Muscle of back (tissue), 11 donors: Measurements from ENCODE around the gene CALML5. TPM values are rescaled to one million over a fixed set of nuclear protein-coding genes. Genes with fewer than 3 reads are reported as not detected.

Experiments
- DNase-seq, 3 donors: peaks; one replicate each; pipeline versions ENCODE4 v3.0.0 to v3.0.0-alpha.2; 2013
- polyA plus RNA-seq, 10 donors: library from polyadenylated mRNA; unstranded; fragments of 120-200 nt; gene quantifications; one replicate each; pipeline ENCODE4 v1.2.1, GENCODE V29; 2013; ENCODE audit not compliant: insufficient read length in 10 of 10

Gene CALML5
- polyA plus RNA-seq, 10 donors: 1.7 to 6.5 TPM; not detected in 8

DNA sequence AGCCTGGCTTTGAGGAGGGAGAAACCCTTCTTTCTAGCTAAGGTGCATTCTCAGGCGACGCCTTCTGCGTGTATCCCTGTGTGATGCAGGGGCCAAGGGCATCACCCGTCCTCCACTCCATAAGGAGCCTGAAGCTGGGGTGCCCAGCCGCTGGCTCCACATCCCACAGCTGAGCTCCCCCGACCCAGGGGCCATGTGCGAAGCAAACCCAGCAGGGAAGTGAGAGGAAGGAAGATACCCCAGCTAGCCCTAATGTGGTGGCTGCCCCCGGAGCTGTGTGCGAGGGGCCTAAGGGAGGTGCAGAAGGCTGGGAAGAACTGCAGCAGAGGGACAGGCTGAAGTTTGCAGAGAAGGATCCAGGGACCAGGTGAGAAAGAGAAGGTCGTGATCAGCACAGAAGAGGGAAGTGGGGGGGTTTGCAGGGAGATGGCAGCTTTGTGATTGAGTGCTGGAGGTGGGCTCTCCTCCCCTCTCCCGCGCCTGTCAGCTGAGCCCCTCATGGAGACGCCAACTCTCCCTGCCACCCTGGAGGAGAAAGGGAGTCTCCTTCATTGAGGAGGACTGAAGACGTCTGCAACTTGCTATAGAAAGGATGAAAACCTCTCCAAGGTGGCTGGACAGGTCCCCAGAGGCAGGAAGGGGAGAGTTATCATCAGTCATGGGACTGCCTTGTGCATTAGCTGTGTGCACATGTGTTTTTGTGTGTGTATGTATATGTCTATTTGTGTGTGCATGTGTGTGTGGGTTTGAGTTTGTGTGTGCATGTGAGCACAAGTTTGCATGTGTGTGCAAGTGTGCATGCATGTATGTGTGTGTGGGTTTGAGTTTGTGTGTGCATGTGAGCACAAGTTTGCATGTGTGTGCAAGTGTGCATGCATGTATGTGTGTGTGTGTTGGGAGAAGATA lies 3.5 kb upstream of the CALML5 start:
- no peak for DNase-seq

DNA sequence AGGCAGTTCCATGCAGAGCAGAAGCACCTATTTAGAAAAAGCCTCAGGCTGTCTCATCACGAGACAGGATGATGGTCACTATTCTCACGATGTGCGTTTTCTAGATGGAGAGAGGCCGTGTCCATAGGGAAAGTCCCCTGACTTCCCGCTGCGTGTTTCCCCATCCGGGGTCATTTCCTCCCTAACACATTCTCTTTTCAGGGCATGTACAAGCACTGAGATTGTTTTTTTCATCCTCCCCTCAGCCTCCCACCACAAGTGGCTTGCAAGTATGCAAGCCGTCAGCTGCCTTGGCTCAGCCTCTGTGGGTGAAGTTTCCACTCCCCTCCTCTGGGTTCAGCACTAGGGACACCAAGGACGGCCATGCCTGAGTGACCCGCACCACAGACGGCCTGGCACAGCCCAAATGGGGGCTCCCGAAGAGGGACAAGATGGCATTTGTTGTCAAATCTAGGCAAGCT lies 2.7 kb upstream of the CALML5 start:
- no peak for DNase-seq

DNA sequence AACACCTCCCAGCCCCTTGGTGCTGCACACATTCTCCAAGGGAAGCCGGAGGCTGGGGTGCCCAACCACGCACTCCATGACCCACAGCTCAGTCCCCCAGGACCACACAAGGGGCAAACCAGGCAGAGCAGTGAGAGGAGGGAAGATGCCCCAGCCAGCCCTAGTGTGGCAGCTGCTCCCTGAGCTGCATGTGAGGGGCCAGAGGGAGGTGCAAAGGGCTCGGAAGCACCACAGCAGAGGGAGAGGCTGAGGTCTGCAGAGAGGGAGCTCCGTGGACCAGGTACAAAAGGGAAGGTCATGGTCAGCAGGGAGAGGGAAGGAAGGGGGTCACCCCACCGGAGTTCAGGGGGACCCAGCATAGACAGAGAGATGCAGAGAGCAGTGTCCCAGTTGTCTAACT lies 1.5 kb upstream of the CALML5 start:
- DNase-seq: no peak

DNA sequence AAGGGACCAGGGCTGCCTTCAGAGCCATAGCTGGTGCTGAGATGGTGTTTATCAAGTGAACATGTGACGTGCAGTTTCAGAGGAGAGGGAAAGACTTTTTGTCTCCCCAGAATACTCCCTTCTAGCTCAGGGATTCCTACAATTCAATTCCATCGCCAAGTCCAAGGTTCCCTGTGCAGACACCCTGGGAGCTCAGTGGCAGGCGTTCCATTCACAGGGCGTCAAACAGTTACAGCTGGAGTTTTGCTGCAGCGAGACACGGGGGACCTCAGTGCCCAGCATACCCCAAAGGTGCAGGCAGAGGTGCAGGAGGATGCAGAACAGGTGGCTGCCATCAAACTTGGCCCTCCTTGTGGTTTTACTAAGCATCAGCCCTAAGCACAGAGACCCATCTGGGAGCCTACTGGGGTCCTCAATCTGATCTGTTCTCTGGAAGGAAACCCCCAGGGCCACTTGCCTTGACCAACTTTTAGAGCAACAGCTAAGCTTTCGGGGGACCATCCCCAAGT lies 846 bp upstream of the CALML5 start:
- no peak for DNase-seq

DNA sequence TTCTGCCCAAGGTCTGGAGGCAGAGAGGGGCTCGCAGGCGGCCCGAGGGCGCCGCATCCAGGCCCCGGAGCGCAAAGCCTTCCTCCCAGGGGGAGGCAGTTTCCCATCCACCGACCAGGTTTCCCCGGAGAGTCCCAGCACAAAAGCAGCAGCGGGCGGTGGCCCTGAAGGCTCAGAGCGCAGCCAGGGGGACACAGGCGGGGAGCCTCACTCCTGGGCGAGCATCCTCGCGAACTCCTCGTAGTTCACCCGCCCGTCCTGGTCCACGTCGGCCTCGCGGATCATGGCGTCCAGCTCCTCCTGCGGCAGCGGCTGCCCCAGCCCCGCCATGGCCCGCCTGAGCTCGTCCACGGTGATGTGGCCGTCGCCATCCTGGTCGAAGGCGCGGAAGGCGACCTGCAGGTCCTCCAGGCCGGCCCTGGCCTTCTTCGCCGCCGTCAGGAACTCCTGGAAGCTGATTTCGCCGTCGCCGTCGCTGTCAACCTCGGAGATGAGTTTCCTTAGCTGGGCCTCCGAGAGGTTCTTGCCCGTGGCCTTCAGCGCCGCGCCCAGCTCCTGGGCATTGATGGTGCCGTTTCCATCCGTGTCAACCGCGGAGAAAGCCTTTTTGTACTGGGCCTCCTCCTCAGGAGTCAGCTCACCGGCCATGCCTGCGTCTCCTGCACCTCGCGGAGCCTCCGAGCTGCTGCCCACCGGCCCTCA lies 428 bp downstream of the CALML5 start:
- no peak for DNase-seq

DNA sequence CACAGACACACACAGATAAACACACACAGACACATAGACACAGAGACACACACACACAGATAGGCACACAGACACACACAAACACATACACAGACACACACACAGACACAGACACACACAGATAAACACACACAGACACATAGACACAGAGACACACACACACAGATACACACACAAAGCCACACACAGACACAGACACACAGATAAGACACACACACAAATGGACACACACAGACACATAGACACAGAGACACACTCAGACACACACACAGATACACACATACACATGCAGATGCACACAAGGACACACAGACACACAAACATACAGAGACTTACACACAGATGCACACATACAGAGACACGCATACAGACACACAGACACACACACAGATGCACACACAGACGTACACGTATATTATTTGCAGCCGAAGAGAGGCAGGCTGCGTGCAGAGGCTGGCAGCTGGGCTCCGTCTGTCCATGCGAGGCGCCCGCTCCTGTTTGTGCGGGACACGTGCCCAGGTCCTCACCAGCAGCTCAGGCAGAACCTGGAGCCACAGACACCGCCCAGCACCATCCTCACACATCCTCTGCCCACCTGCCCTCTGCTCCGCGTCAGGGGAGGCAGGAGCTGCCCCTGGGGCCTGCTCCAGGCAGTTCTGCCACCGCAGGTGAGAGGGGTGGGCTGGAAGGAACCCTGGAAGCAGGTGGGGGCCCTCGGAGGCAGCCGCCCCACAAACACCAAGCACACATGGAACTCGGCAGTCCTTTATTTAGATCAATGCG lies 1.2 kb downstream of the CALML5 start:
- DNase-seq: no peak

DNA sequence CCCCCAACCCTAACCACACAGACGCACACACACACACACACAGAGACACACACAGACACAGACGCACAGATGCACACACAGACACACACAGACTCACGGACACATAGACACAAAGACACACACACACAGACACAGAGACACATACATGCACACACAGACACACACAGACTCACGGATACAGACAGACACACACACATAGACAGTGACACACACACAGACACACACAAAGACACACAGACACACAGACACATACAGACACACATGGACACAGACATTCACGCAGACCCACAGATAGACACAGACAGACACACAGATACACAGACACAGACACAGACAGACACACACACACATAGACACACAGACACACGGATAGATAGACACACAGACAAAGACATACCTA lies 2.1 kb downstream of the CALML5 start:
- DNase-seq: no peak

DNA sequence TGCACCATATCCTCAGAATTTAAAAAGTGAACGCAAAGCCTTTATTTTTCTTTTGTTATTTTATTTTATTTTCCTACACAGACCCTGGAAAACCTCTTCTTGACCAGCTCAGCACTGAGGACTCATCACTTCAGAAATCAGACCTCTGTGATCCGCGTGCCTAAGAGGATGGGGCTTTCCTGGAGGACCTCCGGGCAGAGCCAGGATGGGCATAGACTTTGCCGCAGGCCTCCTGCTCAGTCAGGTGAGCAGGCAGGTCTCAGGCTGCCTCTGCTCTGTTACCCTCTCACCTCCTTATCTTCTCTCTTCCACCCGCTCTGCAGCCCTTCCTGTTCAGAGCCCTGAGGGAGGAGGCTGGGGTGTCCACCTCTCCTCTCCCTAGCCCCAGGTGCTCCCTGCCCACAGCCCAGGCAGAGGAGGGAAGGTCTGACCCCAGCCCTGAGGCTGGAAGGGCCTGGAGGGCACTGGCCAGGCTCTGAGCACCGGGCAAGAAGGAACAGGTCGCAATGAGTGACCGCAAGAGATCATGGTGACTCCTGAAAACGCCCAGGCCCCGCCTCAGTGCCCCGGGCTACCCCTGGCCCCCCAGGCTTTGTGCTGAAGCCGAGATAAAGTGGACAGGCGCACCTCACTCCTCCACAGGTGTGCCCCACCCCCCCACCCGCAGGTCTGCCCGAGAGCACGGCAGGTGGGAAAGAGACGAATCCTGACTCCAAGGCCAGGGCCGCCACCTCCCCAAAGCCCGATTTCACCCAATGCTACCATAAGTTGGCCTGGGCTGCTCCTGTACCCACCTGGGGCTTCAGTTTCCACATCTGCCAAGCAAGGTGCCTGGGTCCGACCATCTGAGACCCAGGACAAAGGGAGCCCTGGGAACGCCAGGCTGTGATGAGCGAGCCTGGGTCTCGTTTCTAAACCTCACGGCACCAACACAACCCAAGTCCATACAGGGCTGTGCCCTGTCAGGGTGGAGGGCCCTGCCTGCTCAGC lies 2.8 kb downstream of the CALML5 start:
- no peak for DNase-seq

DNA sequence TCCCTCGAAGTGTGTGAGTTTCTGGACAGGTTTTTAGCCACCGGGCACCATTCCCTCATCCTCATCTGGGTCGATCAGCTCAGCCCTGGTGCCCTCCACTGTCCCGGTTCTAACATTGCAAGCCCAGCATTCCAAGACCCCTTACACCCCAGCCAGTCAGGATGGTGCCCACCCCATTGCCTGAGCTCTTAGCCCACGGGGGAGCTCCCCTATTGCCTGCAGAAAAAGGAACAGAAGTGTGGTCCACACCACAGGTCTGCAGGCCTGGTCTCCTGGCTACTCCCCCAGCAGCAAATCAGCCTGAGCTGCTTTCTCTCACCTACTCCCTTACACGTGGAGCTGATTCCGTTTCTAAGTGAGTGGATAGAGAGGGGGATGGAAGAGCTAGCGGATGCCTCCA lies 4.8 kb downstream of the CALML5 start:
- DNase-seq: no peak

DNA sequence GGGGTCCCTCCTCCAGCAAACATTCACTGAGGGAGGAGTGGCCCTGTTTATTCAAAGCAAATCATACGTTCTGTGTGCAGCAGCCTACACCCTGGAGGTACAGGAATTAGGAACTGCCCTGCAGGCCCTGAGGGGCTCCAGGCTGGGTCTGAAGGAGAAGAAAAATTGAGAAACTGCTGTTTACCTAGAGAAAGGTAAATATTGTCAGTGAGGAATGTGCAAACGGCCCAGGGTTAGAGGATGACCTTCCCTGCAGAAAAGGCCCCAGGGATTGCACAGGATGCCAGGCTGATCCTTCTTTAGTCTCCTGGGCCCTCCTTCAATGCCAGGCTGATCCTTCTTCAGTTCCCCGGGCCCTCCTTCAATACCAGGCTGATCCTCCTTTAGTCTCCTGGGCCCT lies 5.7 kb downstream of the CALML5 start:
- DNase-seq: no peak

DNA sequence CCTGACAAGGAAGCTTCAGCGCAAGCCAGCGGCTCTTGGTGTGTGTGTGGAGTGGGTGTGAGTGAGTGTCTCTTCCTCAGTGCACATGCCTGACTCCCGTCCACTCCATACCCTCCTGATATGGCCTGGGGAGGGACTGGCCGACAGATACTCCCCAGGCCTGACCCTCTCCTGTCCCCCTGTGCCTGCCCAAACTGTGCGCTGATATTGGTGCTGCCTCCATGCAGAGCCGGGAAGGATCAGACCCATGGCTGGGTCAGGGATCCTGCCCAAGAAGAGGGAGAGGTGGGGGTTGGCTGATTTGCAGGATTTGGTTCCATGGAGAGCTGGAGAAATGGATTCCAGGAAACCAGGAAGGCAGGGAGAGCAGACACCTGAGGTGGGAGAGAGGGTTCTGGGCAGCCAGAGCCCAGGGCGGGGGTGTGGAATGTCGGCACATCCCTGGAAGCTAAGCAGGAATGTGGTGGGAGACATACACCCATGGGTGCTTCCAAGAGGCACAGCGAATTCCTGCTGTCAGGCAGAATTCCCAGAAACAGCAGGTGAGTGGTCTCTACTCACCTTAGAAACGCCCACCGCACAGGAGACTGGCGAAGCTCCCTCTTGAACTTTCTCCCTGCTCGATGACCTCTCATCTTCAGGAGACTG lies 6.3 kb downstream of the CALML5 start:
- no peak for DNase-seq

DNA sequence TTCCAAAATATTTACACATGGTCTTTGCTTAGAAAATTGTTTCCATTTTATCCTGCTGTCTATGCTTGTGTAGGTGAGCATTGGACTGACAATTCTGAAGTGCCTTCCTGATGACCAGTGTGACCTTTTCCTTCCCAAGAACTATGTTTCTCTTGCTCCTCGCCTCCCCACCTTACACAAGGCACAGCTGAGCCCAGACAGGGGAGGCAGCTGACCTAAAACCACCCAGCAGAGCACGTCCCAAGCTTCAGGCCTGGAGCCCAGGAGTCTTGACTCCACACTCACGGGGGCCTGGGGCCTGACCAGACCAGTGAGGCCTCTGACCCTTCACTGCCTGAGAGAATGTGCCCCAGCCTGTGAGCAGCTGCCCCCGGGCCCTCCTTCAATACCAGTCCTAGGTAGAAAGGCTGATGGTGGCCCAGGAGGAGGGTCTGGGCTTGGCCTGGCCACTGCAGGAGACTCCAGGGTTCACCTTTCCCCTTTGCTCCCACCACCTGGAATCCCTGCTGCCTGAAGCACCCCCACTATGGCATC lies 7.0 kb downstream of the CALML5 start:
- DNase-seq: no peak

DNA sequence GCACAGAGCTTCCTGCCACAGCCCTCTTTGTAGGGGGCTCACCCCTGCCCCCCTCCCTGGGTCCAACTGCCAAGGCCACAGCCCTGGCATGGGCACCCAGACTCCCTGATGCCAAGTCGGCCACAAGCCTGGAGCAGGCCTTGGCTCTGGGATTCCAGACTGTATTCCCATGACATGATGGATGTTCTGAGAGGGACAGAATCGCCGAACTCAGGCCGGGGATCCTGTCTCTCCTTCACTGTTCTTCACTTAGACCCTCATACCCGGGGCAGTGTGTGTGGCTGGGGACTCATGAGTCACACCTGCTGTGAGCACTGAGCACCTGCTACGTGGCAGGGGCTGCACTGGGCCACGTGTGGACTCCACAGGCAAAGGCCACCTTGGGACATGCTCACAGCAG lies 7.9 kb downstream of the CALML5 start:
- DNase-seq: no peak

DNA sequence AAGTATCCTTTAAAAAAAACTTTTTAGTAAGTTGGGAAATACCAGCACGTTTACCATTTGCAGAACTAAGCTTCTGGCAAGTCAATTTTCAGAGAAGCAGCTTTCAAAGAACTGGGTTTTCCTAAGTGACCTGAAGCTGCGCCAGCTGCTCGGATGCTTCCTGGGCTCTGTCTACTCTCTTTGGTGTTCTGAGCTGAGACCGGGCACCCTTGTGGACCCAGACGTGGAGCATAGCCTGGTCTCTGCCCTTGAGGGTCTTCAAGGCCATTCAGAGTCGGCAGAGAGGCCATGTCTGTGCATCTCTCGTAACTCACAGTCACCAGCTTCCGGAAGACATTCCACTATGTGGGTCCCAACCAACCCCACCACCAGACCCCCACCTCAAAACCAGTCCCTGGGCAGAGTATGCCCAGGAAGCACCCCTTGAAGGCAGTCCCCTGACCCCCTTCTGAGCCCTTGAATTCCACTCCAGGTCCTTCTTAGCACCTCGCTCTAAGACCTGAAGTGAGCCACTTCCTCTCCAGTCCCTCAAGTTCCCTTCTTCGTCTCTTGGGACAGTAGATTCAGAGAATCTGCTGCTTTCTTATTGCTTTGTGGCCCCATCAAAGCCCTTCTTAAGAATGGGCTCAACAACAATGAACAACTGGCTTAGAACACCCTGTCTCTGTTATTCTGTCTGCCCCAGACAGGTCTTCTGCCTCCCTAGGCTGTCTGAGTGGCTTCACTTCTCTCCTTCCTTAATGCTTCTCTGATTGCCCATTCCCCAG lies 8.5 kb downstream of the CALML5 start:
- no peak for DNase-seq

DNA sequence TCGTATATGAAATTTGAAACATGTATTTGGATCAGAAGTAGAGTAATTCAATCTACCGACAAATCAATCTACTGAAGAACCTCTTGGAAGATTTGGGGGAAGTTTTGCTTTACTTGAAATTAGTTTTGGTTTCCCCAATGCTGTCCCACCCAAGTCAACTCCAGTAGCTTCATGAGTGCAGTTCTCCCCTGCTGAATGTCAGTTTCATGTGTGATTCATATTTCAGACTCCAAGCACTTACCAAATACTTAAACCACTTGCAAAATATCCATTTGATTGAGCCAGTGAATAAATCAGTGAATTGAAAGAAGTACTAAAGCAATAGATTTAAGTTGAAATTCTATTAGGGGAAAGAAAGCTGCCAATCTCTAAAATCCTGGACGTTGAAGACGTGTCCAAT lies 9.3 kb downstream of the CALML5 start:
- no peak for DNase-seq

DNA sequence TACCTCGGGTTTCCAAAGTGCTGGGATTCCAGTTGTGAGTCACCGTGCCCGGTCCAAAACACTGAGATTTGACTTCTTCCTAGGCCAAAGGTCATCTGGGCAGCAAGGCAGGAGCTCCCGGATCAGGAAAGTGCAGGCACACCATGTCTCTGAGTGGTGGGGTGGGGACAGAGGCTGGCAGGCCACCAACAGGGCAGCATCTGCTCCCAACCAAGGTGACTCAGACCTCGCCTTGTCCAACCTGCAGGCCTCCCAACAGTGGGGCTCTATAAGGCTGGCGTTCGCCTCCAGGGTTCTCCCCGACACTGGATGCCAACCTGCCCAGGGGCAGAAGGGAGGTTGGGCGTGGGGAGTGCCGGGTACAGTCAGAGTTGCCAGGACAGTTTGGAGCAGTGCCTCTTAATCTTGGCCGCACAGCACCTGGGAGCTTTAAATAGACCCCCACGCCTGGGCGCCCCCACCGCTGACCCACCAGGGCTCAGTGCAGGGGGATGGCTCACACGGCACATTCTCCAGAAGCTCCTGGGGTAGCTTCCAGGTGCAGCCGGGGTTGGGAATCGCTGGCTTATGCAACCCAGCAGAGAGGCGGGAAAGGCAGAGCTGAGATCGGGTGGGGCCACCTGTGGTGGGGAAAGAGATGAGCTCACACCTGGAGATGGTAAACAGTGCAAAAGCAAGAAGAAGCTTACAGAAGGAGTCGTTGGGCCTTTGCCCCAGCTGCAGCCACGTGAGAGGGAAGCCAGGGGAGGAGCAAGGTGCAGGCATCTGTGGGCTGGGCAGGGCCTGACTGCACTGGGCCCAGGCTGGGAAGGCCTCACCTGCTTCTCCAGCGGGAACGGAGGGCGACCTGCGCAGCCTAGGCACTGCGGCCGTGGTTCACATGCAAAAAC lies 10.9 kb downstream of the CALML5 start:
- no peak for DNase-seq

DNA sequence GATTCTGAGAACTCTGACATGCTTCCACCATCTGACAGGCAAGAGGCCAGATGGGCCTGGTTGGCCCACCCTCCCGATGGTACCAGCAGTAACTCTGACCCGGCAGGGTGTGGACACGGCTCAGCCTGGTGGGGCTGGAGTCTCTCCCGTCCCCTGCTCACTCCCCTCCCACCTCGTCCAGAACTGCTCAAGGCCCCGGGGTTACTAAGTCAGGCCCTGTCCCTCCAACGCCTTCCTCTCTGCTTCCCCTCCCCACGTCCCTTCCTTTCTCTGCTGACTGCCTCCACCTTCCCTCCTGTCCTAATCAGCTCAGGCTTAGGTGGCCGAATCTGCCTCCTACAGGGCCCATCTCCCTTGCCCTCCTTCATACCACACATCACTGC lies 12.5 kb downstream of the CALML5 start:
- no peak for DNase-seq
